GM12878 (cell line): ENCODE results near the gene MVB12B. TPM values are rescaled to one million over a fixed set of nuclear protein-coding genes. Genes with fewer than 3 reads are reported as not detected.

Source experiments
- ATAC-seq: fragments of 200-7000 bp; cut with Tn5 transposase; 3 replicates; pipeline ENCODE4 v1.9.1; 2020; ENCODE audit warnings: mild to moderate bottlenecking, moderate library complexity
- BruUV-seq: library from RNA; stranded (reverse); fragments of 400-500 nt; replicated peaks from 2 replicates; lab custom pipeline; 2021; lab: Mats Ljungman, UMichigan
- CTCF ChIA-PET: fragments of 300-600 bp; sonication (Branson Sonifier 250); formaldehyde crosslinking; extraction: SDS; loops from one replicate; lab custom pipeline; 2021; ENCODE audit warnings: inconsistent platforms; lab: Yijun Ruan, JAX
- POLR2A ChIA-PET: fragments of 350-600 bp; formaldehyde crosslinking; extraction: SDS; loops from one replicate; lab custom pipeline; 2021; ENCODE audit warnings: inconsistent platforms; lab: Charles Lee
- RAD21 ChIA-PET: fragments of 300-600 bp; sonication (Branson Sonifier 250); formaldehyde crosslinking; loops from one replicate; lab custom pipeline; 2023; ENCODE audit warnings: antibody characterized with exemption; ENCODE audit not compliant: unreplicated experiment; lab: Charles Lee
- SMC1A ChIA-PET: fragments of 300-600 bp; sonication (Branson Sonifier 250); formaldehyde crosslinking; loops from one replicate; lab custom pipeline; 2023; ENCODE audit not compliant: unreplicated experiment, uncharacterized antibody; lab: Charles Lee
- DNase-seq: peaks from one replicate; pipeline ENCODE4 v3.0.0-alpha.2; 2011; ENCODE audit warnings: low read depth, low spot score
- FAIRE-seq: peaks from 3 replicates; lab custom pipeline; 2011; peaks lifted over from hg19 to GRCh38; lab: Jason Lieb, UNC
- H2AFZ ChIP-seq: 2 replicates; pipeline ENCODE4 v1.6.0; 2011; ENCODE audit warnings: low read depth, low read length, control low read depth; ENCODE audit not compliant: control insufficient read depth
- H3K27ac ChIP-seq: 2 replicates; pipeline ENCODE4 v1.5.1; 2011; ENCODE audit warnings: control low read depth; ENCODE audit not compliant: control insufficient read depth, insufficient read depth
- H3K27me3 ChIP-seq, 2 experiments: replicated peaks in 1 of 2; 2 replicates each; pipeline versions ENCODE4 v1.6.0 to v1.6.1; 2011; ENCODE audit warnings: low read length in 1 of 2; ENCODE audit not compliant: control insufficient read depth in 2 of 2, insufficient read depth in 2 of 2
- H3K36me3 ChIP-seq, 2 experiments: 2 replicates each; pipeline ENCODE4 v1.5.1; 2011; ENCODE audit warnings: low read length in 1 of 2; ENCODE audit not compliant: control insufficient read depth in 2 of 2, insufficient read depth in 2 of 2
- H3K4me1 ChIP-seq: 2 replicates; pipeline ENCODE4 v1.6.1; 2011; ENCODE audit warnings: mild to moderate bottlenecking, low read length, moderate library complexity, mixed read lengths; ENCODE audit not compliant: control insufficient read depth, insufficient read depth
- H3K4me2 ChIP-seq: 2 replicates; pipeline ENCODE4 v1.6.0; 2011; ENCODE audit warnings: control low read depth; ENCODE audit not compliant: control insufficient read depth, insufficient read depth
- H3K4me3 ChIP-seq: fragments of 200-600 bp; sonication (generic); 2 replicates; pipeline ENCODE4 v1.5.1; 2016
- H3K79me2 ChIP-seq: 2 replicates; pipeline ENCODE4 v1.6.0; 2011; ENCODE audit warnings: low read length; ENCODE audit not compliant: control insufficient read depth, insufficient read depth
- H3K9ac ChIP-seq: 2 replicates; pipeline ENCODE4 v1.8.0; 2011; ENCODE audit warnings: low read length, control low read depth, mixed read lengths; ENCODE audit not compliant: control insufficient read depth, insufficient read depth
- H3K9me3 ChIP-seq: replicated peaks from 3 replicates; pipeline ENCODE4 v1.5.1; 2011; ENCODE audit warnings: mild to moderate bottlenecking, low read length; ENCODE audit not compliant: control insufficient read depth, insufficient read depth
- H4K20me1 ChIP-seq: 2 replicates; pipeline ENCODE4 v1.6.0; 2011; ENCODE audit not compliant: control insufficient read depth, insufficient read depth
- CREM ChIP-seq: IDR thresholded peaks from 2 replicates; pipeline ENCODE4 v1.6.1; 2014; ENCODE audit warnings: antibody characterized with exemption, low read depth
- HDAC2 ChIP-seq: fragments of 200-600 bp; sonication (generic); IDR thresholded peaks from 2 replicates; pipeline ENCODE4 v1.6.1; 2017
- PAX8 ChIP-seq: fragments of 450-650 bp; IDR thresholded peaks from 2 replicates; pipeline ENCODE4 v1.6.1; 2017; ENCODE audit warnings: mild to moderate bottlenecking, moderate library complexity
- PML ChIP-seq: IDR thresholded peaks from 2 replicates; pipeline ENCODE4 v1.6.1; 2012; ENCODE audit warnings: low read length, inconsistent platforms
- POLR2A ChIP-seq: IDR thresholded peaks from 2 replicates; pipeline ENCODE4 v1.6.1; 2011; ENCODE audit warnings: low read depth, mild to moderate bottlenecking, low read length
- RB1 ChIP-seq: fragments of 450-650 bp; formaldehyde crosslinking; IDR thresholded peaks from 2 replicates; pipeline ENCODE4 v1.6.1; 2017; ENCODE audit warnings: mild to moderate bottlenecking, borderline replicate concordance
- SMAD5 ChIP-seq: IDR thresholded peaks from 2 replicates; pipeline ENCODE4 v1.6.1; 2016; ENCODE audit warnings: antibody characterized with exemption, low read depth
- STAT1 ChIP-seq: fragments of 450-650 bp; conservative IDR thresholded peaks from 2 replicates; pipeline ENCODE4 v1.6.1; 2014; ENCODE audit warnings: antibody characterized with exemption, mild to moderate bottlenecking
- WGBS: methylation state at CpG from one replicate; pipeline ENCODE4 v1.1.6; 2016; ENCODE audit warnings: low lambda C conversion rate; ENCODE audit not compliant: insufficient replicate concordance, insufficient coverage; ENCODE audit errors: missing lambda C conversion rate; 5-methylcytosine and 5-hydroxymethylcytosine counted together
- in situ Hi-C: fragments of 300-500 bp; cut with MboI; formaldehyde crosslinking; loops from 9 replicates; pipeline ENCODE4 v1.14.3; 2018; ENCODE audit warnings: mixed read lengths
- intact Hi-C: fragments of 100-400 bp; cut with micrococcal nuclease; formaldehyde crosslinking; loops from one replicate; pipeline ENCODE4 v1.14.2; 2022; ENCODE audit not compliant: unreplicated experiment
- polyA plus RNA-seq, 11 experiments: library from polyadenylated mRNA; depleted of rRNA in 4 of 11; unstranded in 6 of 11; stranded (reverse) in 5 of 11; fragments of >200 nt; fragmentation: Nextera tagmentation in 4 of 11; fragmentation: Illumina TruSeq in 1 of 11; extraction: Ambion mirVana in 4 of 11; extraction: Trizol in 1 of 11; gene quantifications; 1 replicate in 1 of 11; 2 replicates in 10 of 11; pipeline versions ENCODE4 v1.2.1 to v1.2.3, GENCODE V29; 2011 to 2016; ENCODE audit warnings: inconsistent platforms in 2 of 11, missing spikeins in 2 of 11, low read depth in 1 of 11
- total RNA-seq, 4 experiments: library from RNA; depleted of rRNA in 3 of 4; stranded (reverse); fragments of >200 nt in 3 of 4; fragmentation: Illumina TruSeq in 1 of 4; extraction: Trizol in 1 of 4; gene quantifications; 2 replicates each; pipeline versions ENCODE4 v1.2.1 to v1.2.3, GENCODE V29; 2013 to 2021
- TF ChIP-seq, protein P1 (sequence below): fragments of 450-650 bp; IDR thresholded peaks from 2 replicates; pipeline ENCODE4 v1.6.1; 2018; ENCODE audit warnings: borderline replicate concordance, mild to moderate bottlenecking; ENCODE audit not compliant: partially characterized antibody
- TF ChIP-seq, protein P2 (sequence below), 3 experiments: IDR thresholded peaks in 2 of 3; conservative IDR thresholded peaks in 1 of 3; 2 replicates each; pipeline ENCODE4 v1.5.1; 2011; ENCODE audit warnings: low read depth in 3 of 3, low read length in 3 of 3, mild to moderate bottlenecking in 3 of 3, control low read depth in 2 of 3, moderate library complexity in 2 of 3, inconsistent platforms in 1 of 3, mixed read lengths in 1 of 3; ENCODE audit not compliant: control insufficient read depth in 2 of 3, insufficient read depth in 1 of 3; ENCODE audit errors: extremely low read depth in 1 of 3

The MVB12B gene
- total and polyA plus RNA-seq, 10 of the 15 experiments (the other 5 are each of a cell fraction or from before 2014, with no cell fraction given) = 0.08 TPM; not detected in 9

GRCh38 chr9:126479515-126479914, 152.9 kb downstream of the MVB12B start:
- no peak for FAIRE-seq
- RAD21 ChIA-PET = no interaction called here
- intact Hi-C loops = no loop called here

More at GRCh38 chr9:126479515-126479914, 152.9 kb downstream of the MVB12B start:
- no peak overlapping the region for H2AFZ ChIP-seq
- ChIA-PET POLR2A (no interaction called here), CTCF (no interaction called here), SMC1A (no interaction called here)
- ATAC-seq = no peak
- no peak overlapping the region for H3K9ac ChIP-seq
- no peaks in the 10 kb centered on the region; the same call in 2 of the 3 replicates for H3K9me3 ChIP-seq
- no peak overlapping the region for H3K27ac ChIP-seq
- BruUV-seq = no TSS peak
- no peaks in the 10 kb centered on the region for H3K4me1 ChIP-seq
- H3K4me3 ChIP-seq = no peak overlapping the region
- no peaks in the 10 kb centered on the region for H3K36me3 ChIP-seq
- no peak for TF ChIP-seq SMAD5
- TF ChIP-seq HDAC2 = no peak
- no peak for TF ChIP-seq STAT1
- TF ChIP-seq, protein P1, sequence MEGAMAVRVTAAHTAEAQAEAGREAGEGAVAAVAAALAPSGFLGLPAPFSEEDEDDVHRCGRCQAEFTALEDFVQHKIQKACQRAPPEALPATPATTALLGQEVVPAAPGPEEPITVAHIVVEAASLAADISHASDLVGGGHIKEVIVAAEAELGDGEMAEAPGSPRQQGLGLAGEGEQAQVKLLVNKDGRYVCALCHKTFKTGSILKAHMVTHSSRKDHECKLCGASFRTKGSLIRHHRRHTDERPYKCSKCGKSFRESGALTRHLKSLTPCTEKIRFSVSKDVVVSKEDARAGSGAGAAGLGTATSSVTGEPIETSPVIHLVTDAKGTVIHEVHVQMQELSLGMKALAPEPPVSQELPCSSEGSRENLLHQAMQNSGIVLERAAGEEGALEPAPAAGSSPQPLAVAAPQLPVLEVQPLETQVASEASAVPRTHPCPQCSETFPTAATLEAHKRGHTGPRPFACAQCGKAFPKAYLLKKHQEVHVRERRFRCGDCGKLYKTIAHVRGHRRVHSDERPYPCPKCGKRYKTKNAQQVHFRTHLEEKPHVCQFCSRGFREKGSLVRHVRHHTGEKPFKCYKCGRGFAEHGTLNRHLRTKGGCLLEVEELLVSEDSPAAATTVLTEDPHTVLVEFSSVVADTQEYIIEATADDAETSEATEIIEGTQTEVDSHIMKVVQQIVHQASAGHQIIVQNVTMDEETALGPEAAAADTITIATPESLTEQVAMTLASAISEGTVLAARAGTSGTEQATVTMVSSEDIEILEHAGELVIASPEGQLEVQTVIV = no peak
- TF ChIP-seq, protein P2, sequence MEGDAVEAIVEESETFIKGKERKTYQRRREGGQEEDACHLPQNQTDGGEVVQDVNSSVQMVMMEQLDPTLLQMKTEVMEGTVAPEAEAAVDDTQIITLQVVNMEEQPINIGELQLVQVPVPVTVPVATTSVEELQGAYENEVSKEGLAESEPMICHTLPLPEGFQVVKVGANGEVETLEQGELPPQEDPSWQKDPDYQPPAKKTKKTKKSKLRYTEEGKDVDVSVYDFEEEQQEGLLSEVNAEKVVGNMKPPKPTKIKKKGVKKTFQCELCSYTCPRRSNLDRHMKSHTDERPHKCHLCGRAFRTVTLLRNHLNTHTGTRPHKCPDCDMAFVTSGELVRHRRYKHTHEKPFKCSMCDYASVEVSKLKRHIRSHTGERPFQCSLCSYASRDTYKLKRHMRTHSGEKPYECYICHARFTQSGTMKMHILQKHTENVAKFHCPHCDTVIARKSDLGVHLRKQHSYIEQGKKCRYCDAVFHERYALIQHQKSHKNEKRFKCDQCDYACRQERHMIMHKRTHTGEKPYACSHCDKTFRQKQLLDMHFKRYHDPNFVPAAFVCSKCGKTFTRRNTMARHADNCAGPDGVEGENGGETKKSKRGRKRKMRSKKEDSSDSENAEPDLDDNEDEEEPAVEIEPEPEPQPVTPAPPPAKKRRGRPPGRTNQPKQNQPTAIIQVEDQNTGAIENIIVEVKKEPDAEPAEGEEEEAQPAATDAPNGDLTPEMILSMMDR (IDR thresholded peaks at IDR 0.05 in 2 of 3, conservative IDR thresholded peaks at IDR 0.05 in 1 of 3; ENCODE audit: control insufficient read depth in 2 of 3, extremely low read depth in 1 of 3, insufficient read depth in 1 of 3, low read depth in 3 of 3, low read length in 3 of 3) = no peak
- no peak for TF ChIP-seq PML
- no peak for TF ChIP-seq PAX8
- TF ChIP-seq CREM = no peak
- TF ChIP-seq RB1 = no peak
- TF ChIP-seq POLR2A = no peak
- TF ChIP-seq, all 136 proteins: peak for 0
- in situ Hi-C loops = loop anchor here (5.0 to 10.0 kb wide), 2 partner anchors 65 to 1072 kb away; no protein-coding TSS in a partner anchor
- 76% methylated on average over 12 of the region's 12 CpGs for WGBS
- Histone ChIP-seq H3K79me2 (no peaks in the 10 kb centered on the region), H4K20me1 (no peaks in the 10 kb centered on the region), H3K4me2 (no peak overlapping the region), H3K27me3 (peaks cover 0 to 1% of the 10 kb centered on the region in 2 experiments; a peak in 2 of 4 replicates)
- DNase-seq = no peak
